Endodermal cell (in vitro differentiated cells): ENCODE results near the gene LDLRAD2. TPM values are rescaled to one million over a fixed set of nuclear protein-coding genes. Genes with fewer than 3 reads are reported as not detected.

ENCODE experiments used
- DNase-seq: peaks from one replicate; pipeline ENCODE4 v3.0.0-alpha.2; 2017
- H3K27ac ChIP-seq: 2 replicates; pipeline ENCODE4 v1.5.1; 2013; ENCODE audit warnings: mild to moderate bottlenecking, low read depth, low read length, moderate library complexity
- H3K27me3 ChIP-seq: 2 replicates; pipeline ENCODE4 v1.6.1; 2013; ENCODE audit warnings: mild to moderate bottlenecking, low read length, moderate library complexity; ENCODE audit not compliant: insufficient read depth, control insufficient read depth, poor library complexity, severe bottlenecking
- H3K36me3 ChIP-seq: 2 replicates; pipeline ENCODE4 v1.7.0; 2013; ENCODE audit warnings: mild to moderate bottlenecking, low read length, moderate library complexity; ENCODE audit not compliant: control insufficient read depth, insufficient read depth
- H3K4me1 ChIP-seq: one replicate; pipeline ENCODE4 v1.7.0; 2013; ENCODE audit warnings: low read length; ENCODE audit not compliant: control insufficient read depth, insufficient read depth
- H3K4me3 ChIP-seq: 2 replicates; pipeline ENCODE4 v1.5.1; 2013; ENCODE audit warnings: mild to moderate bottlenecking, low read length, moderate library complexity
- H3K9ac ChIP-seq: 2 replicates; pipeline ENCODE4 v1.6.1; 2013; ENCODE audit warnings: mild to moderate bottlenecking, low read length, moderate library complexity; ENCODE audit not compliant: poor library complexity, severe bottlenecking; ENCODE audit errors: extremely low read depth
- H3K9me3 ChIP-seq: 2 replicates; pipeline ENCODE4 v1.6.1; 2013; ENCODE audit warnings: mild to moderate bottlenecking, low read length, moderate library complexity; ENCODE audit not compliant: control insufficient read depth
- H3K27ac Mint-ChIP-seq: 2 replicates; pipeline ENCODE4 v1.8.0; 2020; ENCODE audit warnings: mixed read lengths
- H3K27me3 Mint-ChIP-seq: 2 replicates; pipeline ENCODE4 v1.8.0; 2021; ENCODE audit warnings: mild to moderate bottlenecking, mixed read lengths; ENCODE audit not compliant: insufficient read depth
- H3K36me3 Mint-ChIP-seq: 2 replicates; pipeline ENCODE4 v1.8.0; 2020; ENCODE audit warnings: low read depth, mixed read lengths
- H3K4me1 Mint-ChIP-seq: 2 replicates; pipeline ENCODE4 v1.8.0; 2020; ENCODE audit warnings: mixed read lengths
- H3K4me3 Mint-ChIP-seq: 2 replicates; pipeline ENCODE4 v1.8.0; 2020; ENCODE audit warnings: mild to moderate bottlenecking, moderate library complexity, mixed read lengths
- H3K9me3 Mint-ChIP-seq: 2 replicates; pipeline ENCODE4 v1.8.0; 2020; ENCODE audit warnings: mild to moderate bottlenecking, mixed read lengths
- CTCF ChIP-seq: fragments of 200-600 bp; sonication (generic); conservative IDR thresholded peaks from 2 replicates; pipeline ENCODE4 v1.5.0; 2021; ENCODE audit warnings: antibody characterized with exemption, mild to moderate bottlenecking
- WGBS, 2 experiments: methylation state at CpG; one replicate each; pipeline versions ENCODE4 v1.1.5 to v1.1.7; 2013; ENCODE audit warnings: missing lambda C conversion rate in 2 of 2, mixed read lengths in 1 of 2; ENCODE audit not compliant: insufficient coverage in 1 of 2, insufficient read length in 1 of 2; 5-methylcytosine and 5-hydroxymethylcytosine counted together
- total RNA-seq, 2 donors: library from RNA; stranded (reverse); fragmentation: NEBNext Ultra II Directional in 1 of 2; extraction: Animal tissue kit (Norgen Biotek cat#: 25700) in 1 of 2; gene quantifications; 2 replicates in 1 of 2; 3 replicates in 1 of 2; pipeline ENCODE4 v1.2.1, GENCODE V29; 2021

LDLRAD2 gene
- total RNA-seq, 2 donors from 2014 or later, result 0.58 to 0.88 TPM

- Histone ChIP-seq H3K27ac (no peak overlapping the region), H3K27me3 (no peaks in the 10 kb centered on the region), H3K9me3 (no peaks in the 10 kb centered on the region), H3K9ac (no peak overlapping the region), H3K36me3 (peaks cover 78% of the 10 kb centered on the region), H3K4me1 (no peaks in the 10 kb centered on the region), H3K4me3 (no peak overlapping the region)
- H3K27ac Mint-ChIP-seq, result peak overlapping the region; percentile 44
- TF ChIP-seq CTCF, result no peak
- H3K4me3 Mint-ChIP-seq, result no peak overlapping the region
- no peak for DNase-seq
- WGBS, 2 experiments, result 96 to 97% methylated on average over 16 to 35 of the region's 35 CpGs
- H3K36me3 Mint-ChIP-seq, result peaks cover 52% of the 10 kb centered on the region
- no peaks in the 10 kb centered on the region for H3K9me3 Mint-ChIP-seq
- no peaks in the 10 kb centered on the region for H3K4me1 Mint-ChIP-seq
- no peaks in the 10 kb centered on the region for H3K27me3 Mint-ChIP-seq
Measured at GRCh38 chr1:21855257-21856096, 43.4 kb downstream of the LDLRAD2 start.

- no peak overlapping the region for H3K27ac ChIP-seq
- no peaks in the 10 kb centered on the region for H3K4me1 ChIP-seq
- Mint-ChIP-seq H3K27ac (no peak overlapping the region), H3K36me3 (peaks cover 64% of the 10 kb centered on the region), H3K27me3 (no peaks in the 10 kb centered on the region), H3K9me3 (peaks cover 8% of the 10 kb centered on the region), H3K4me3 (no peak overlapping the region), H3K4me1 (no peaks in the 10 kb centered on the region)
- DNase-seq, result no peak
- H3K9ac ChIP-seq, result no peak overlapping the region
- peaks cover 12% of the 10 kb centered on the region for H3K9me3 ChIP-seq
- no peak for TF ChIP-seq CTCF
- WGBS, 2 experiments, result 95 to 98% methylated on average over 6 to 14 of the region's 14 CpGs
- no peaks in the 10 kb centered on the region for H3K27me3 ChIP-seq
- H3K4me3 ChIP-seq, result no peak overlapping the region
- H3K36me3 ChIP-seq, result peaks cover 83% of the 10 kb centered on the region
Measured at GRCh38 chr1:21857142-21857839, 45.2 kb downstream of the LDLRAD2 start.

- peaks cover 66% of the 10 kb centered on the region for H3K36me3 Mint-ChIP-seq
- peaks cover 12% of the 10 kb centered on the region for H3K9me3 ChIP-seq
- peaks cover 83% of the 10 kb centered on the region for H3K36me3 ChIP-seq
- no peak for TF ChIP-seq CTCF
- WGBS, 2 experiments, result 96 to 97% methylated on average over 7 to 15 of the region's 15 CpGs
- peaks cover 8% of the 10 kb centered on the region for H3K9me3 Mint-ChIP-seq
- no peaks in the 10 kb centered on the region for H3K4me1 Mint-ChIP-seq
- no peak overlapping the region for H3K9ac ChIP-seq
- H3K4me3 ChIP-seq, result no peak overlapping the region
- H3K27me3 Mint-ChIP-seq, result no peaks in the 10 kb centered on the region
- H3K27ac ChIP-seq, result no peak overlapping the region
- H3K27ac Mint-ChIP-seq, result peak overlapping the region; percentile 25
- no peak overlapping the region for H3K4me3 Mint-ChIP-seq
- no peak for DNase-seq
- H3K27me3 ChIP-seq, result no peaks in the 10 kb centered on the region
- no peaks in the 10 kb centered on the region for H3K4me1 ChIP-seq
Measured at GRCh38 chr1:21857840-21858670, 46.0 kb downstream of the LDLRAD2 start.
